GM23248 (cell line): Measurements from ENCODE around the gene MLLT10.

Source experiments
- EZH2 ChIP-seq: fragments of 200-600 bp; sonication (generic); IDR thresholded peaks from 2 replicates; pipeline ENCODE4 v1.6.1; 2018; ENCODE audit warnings: antibody characterized with exemption, mild to moderate bottlenecking; ENCODE audit not compliant: insufficient read depth, poor library complexity, severe bottlenecking
- EZH2phosphoT487 ChIP-seq: fragments of 200-600 bp; sonication (generic); IDR thresholded peaks from 2 replicates; pipeline ENCODE4 v1.6.1; 2018; ENCODE audit warnings: antibody characterized with exemption, moderate library complexity, mild to moderate bottlenecking, low read depth; ENCODE audit not compliant: insufficient read depth

- TF ChIP-seq EZH2phosphoT487 (no peak), EZH2 (no peak)
Measured at GRCh38 chr10:21661087-21661486, 127.1 kb downstream of the MLLT10 start.
